RWPE1 (cell line): Measurements from ENCODE around the gene PRCD.
A peak's percentile ranks its signal among the peaks of the same experiment; 100 is the strongest.

Experiments used
- CTCF ChIA-PET: fragments of 350-600 bp; sonication (Branson Sonifier 250); formaldehyde crosslinking; extraction: SDS; loops from one replicate; lab custom pipeline; 2021; lab: Yijun Ruan, JAX
- POLR2A ChIA-PET: fragments of 400-600 bp; formaldehyde crosslinking; extraction: SDS; loops from one replicate; lab custom pipeline; 2020; ENCODE audit warnings: antibody characterized with exemption; ENCODE audit not compliant: low non-redundant PET; lab: Yijun Ruan, JAX
- DNase-seq: peaks from one replicate; pipeline ENCODE4 v3.0.0; 2012; ENCODE audit warnings: low spot score
- H3K27ac ChIP-seq: fragments of 450-650 bp; 2 replicates; pipeline ENCODE4 v1.5.1; 2017
- CTCF ChIP-seq: fragments of 450-650 bp; conservative IDR thresholded peaks from 2 replicates; pipeline ENCODE4 v1.5.1; 2017; ENCODE audit warnings: low read depth, mild to moderate bottlenecking

Gene PRCD

GRCh38 chr17:76536511-76537287, 3.1 kb upstream of the PRCD start:
- TF ChIP-seq CTCF, result no peak
- H3K27ac ChIP-seq, result peak overlapping the region; percentile 99
- CTCF ChIA-PET, result interaction anchor here (0.8 to 1.6 kb wide), 3 partner anchors 10 to 20 kb away, joined by 5 to 7 read pairs (median 5); no protein-coding TSS in a partner anchor

GRCh38 chr17:76537288-76537577, 2.6 kb upstream of the PRCD start:
- POLR2A ChIA-PET, result no interaction called here
- no peak for DNase-seq
- TF ChIP-seq CTCF, result no peak
- CTCF ChIA-PET, result interaction anchor here (0.8 to 1.0 kb wide), 2 partner anchors 10 to 20 kb away, joined by 5 read pairs; no protein-coding TSS in a partner anchor
- H3K27ac ChIP-seq, result peak overlapping the region; percentile 99

More at GRCh38 chr17:76536511-76537287, 3.1 kb upstream of the PRCD start:
- DNase-seq, result no peak
- POLR2A ChIA-PET, result interaction anchor here (0.7 kb wide), 1 partner anchor 66 kb away, joined by 4 read pairs; no protein-coding TSS in a partner anchor

- DNase-seq, result no peak
- CTCF ChIA-PET, result interaction anchor here (0.5 to 1.0 kb wide), 3 partner anchors 19 to 165 kb away, joined by 3 to 5 read pairs (median 3); no protein-coding TSS in a partner anchor
- POLR2A ChIA-PET, result no interaction called here
- no peak for TF ChIP-seq CTCF
- H3K27ac ChIP-seq, result peak within 1 kb of the TSS; percentile 99
These were observed 2.1 kb upstream of the PRCD start, which contains the start of gene CYGB for GRCh38 chr17:76537578-76538280. CYGB (minus strand) TSS chr17:76537709; CDS start chr17:76537542, 167 bp downstream.

- ChIA-PET CTCF (interaction anchor here (0.5 to 0.6 kb wide), 4 partner anchors 28 to 166 kb away, joined by 3 to 4 read pairs (median 3); no protein-coding TSS in a partner anchor), POLR2A (no interaction called here)
- no peak for DNase-seq
- peak overlapping the region; percentile 99; the same call in 1 of the 2 replicates for H3K27ac ChIP-seq
- no peak for TF ChIP-seq CTCF
These were observed 1.4 kb upstream of the PRCD start for GRCh38 chr17:76538281-76538931.

- CTCF ChIA-PET, result interaction anchor here (0.6 to 2.6 kb wide), 3 partner anchors 16 to 154 kb away, joined by 3 to 19 read pairs (median 4); no protein-coding TSS in a partner anchor
- TF ChIP-seq CTCF, result no peak
- peak overlapping the region; percentile 99 for H3K27ac ChIP-seq
- POLR2A ChIA-PET, result no interaction called here
- DNase-seq, result no peak
These were observed 788 bp upstream of the PRCD start for GRCh38 chr17:76538941-76539570.
